GM12873 (cell line): Measurements from ENCODE around the gene CRB3.

Source experiments
- TF ChIP-seq, protein P1 (sequence below): IDR thresholded peaks from 2 replicates; pipeline ENCODE4 v1.5.1; 2012; ENCODE audit warnings: low read depth, mild to moderate bottlenecking, moderate library complexity, low read length, control low read depth; ENCODE audit not compliant: insufficient read depth; ENCODE audit errors: missing control alignments

CRB3 gene

GRCh38 chr19:6465006-6465405 is 935 bp downstream of the CRB3 start:
- TF ChIP-seq, protein P1, sequence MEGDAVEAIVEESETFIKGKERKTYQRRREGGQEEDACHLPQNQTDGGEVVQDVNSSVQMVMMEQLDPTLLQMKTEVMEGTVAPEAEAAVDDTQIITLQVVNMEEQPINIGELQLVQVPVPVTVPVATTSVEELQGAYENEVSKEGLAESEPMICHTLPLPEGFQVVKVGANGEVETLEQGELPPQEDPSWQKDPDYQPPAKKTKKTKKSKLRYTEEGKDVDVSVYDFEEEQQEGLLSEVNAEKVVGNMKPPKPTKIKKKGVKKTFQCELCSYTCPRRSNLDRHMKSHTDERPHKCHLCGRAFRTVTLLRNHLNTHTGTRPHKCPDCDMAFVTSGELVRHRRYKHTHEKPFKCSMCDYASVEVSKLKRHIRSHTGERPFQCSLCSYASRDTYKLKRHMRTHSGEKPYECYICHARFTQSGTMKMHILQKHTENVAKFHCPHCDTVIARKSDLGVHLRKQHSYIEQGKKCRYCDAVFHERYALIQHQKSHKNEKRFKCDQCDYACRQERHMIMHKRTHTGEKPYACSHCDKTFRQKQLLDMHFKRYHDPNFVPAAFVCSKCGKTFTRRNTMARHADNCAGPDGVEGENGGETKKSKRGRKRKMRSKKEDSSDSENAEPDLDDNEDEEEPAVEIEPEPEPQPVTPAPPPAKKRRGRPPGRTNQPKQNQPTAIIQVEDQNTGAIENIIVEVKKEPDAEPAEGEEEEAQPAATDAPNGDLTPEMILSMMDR: no peak

- TF ChIP-seq, protein P1: no peak
Measured at GRCh38 chr19:6465663-6466062, 1.6 kb downstream of the CRB3 start.

GRCh38 chr19:6466526-6467248 is 2.6 kb downstream of the CRB3 start:
- TF ChIP-seq, protein P1: no peak

GRCh38 chr19:6467384-6467783 is 3.3 kb downstream of the CRB3 start:
- TF ChIP-seq, protein P1: no peak

- TF ChIP-seq, protein P1: no peak
Measured at GRCh38 chr19:6470173-6470572, 6.1 kb downstream of the CRB3 start.

- TF ChIP-seq, protein P1: no peak
Measured at GRCh38 chr19:6471076-6471475, 7.0 kb downstream of the CRB3 start.

DNA sequence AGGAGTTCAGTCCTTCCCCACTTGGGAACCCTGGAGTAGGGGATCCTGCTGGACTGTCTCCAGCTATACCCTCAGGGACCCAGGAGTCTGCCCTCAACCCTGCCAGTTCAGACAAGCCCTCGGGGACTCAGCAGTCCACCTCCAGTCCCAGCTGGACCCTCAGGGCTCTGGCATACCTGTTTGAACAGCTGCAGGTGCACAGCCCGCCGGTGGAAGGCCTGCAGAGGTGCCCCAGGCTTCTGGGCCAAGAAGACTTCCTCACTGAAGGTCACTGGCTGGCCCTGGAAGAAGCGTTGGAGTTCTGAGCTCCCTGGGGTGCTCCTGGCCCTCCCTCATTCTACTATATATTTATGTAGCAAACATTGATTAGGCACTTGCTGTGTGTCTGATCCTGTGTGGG is 8.6 kb downstream of the CRB3 start:
- TF ChIP-seq, protein P1: no peak

GRCh38 chr19:6473647-6474046 is 9.6 kb downstream of the CRB3 start:
- TF ChIP-seq, protein P1: no peak
